ENCODE measurements around the gene FMN2. TPM values are rescaled to one million over a fixed set of nuclear protein-coding genes. Genes with fewer than 3 reads are reported as not detected.
"Not testable (repeated sequence)": the region's sequence is repeated elsewhere in the genome, so short reads cannot be mapped to it uniquely, and the experiment has no call there.

FMN2 gene
- total RNA-seq, 1 donor from 2014 or later, result 0.38 TPM

GRCh38 chr1:240394353-240394752, 302.7 kb downstream of the FMN2 start:
- no peak for DNase-seq (ENCODE audit: low spot score)

GRCh38 chr1:240395336-240395735, 303.7 kb downstream of the FMN2 start:
- no peak for DNase-seq (ENCODE audit: low spot score)
- intact Hi-C loops (cut with DNase I), result no loop called here

More at GRCh38 chr1:240394353-240394752, 302.7 kb downstream of the FMN2 start:
- intact Hi-C loops (cut with DNase I), result no loop called here

GRCh38 chr1:240399381-240399780, 307.7 kb downstream of the FMN2 start:
- intact Hi-C loops (cut with DNase I), result no loop called here
- DNase-seq (ENCODE audit: low spot score), result no peak

- intact Hi-C loops (cut with DNase I), result no loop called here
- DNase-seq (ENCODE audit: low spot score), result no peak
These were observed 310.0 kb downstream of the FMN2 start for GRCh38 chr1:240401731-240402130.

GRCh38 chr1:240402326-240402725, 310.6 kb downstream of the FMN2 start:
- intact Hi-C loops (cut with DNase I), result no loop called here
- DNase-seq (ENCODE audit: low spot score), result no peak

GRCh38 chr1:240404286-240404685, 312.6 kb downstream of the FMN2 start:
- no peak for DNase-seq (ENCODE audit: low spot score)
- intact Hi-C loops (cut with DNase I), result no loop called here

GRCh38 chr1:240405751-240406150, 314.1 kb downstream of the FMN2 start:
- no peak for DNase-seq (ENCODE audit: low spot score)
- intact Hi-C loops (cut with DNase I), result no loop called here

GRCh38 chr1:240407407-240407806, 315.7 kb downstream of the FMN2 start:
- no peak for DNase-seq (ENCODE audit: low spot score)
- intact Hi-C loops (cut with DNase I), result no loop called here

- intact Hi-C loops (cut with DNase I), result no loop called here
- DNase-seq (ENCODE audit: low spot score), result no peak
These were observed 317.9 kb downstream of the FMN2 start for GRCh38 chr1:240409615-240410014.

GRCh38 chr1:240413732-240414131, 322.0 kb downstream of the FMN2 start:
- DNase-seq (ENCODE audit: low spot score), result no peak
- intact Hi-C loops (cut with DNase I), result no loop called here

GRCh38 chr1:240414237-240414636, 322.6 kb downstream of the FMN2 start:
- intact Hi-C loops (cut with DNase I), result no loop called here
- no peak for DNase-seq (ENCODE audit: low spot score)

GRCh38 chr1:240415011-240415410, 323.3 kb downstream of the FMN2 start:
- intact Hi-C loops (cut with DNase I), result not testable (repeated sequence)

GRCh38 chr1:240415532-240415931, 323.8 kb downstream of the FMN2 start:
- intact Hi-C loops (cut with DNase I), result no loop called here

More at GRCh38 chr1:240415011-240415410, 323.3 kb downstream of the FMN2 start:
- not testable (repeated sequence) for DNase-seq (ENCODE audit: low spot score)

GRCh38 chr1:240417317-240417716, 325.6 kb downstream of the FMN2 start:
- intact Hi-C loops (cut with DNase I), result no loop called here
- DNase-seq (ENCODE audit: low spot score), result no peak

More at GRCh38 chr1:240415532-240415931, 323.8 kb downstream of the FMN2 start:
- no peak for DNase-seq (ENCODE audit: low spot score)

- intact Hi-C loops (cut with DNase I), result no loop called here
- no peak for DNase-seq (ENCODE audit: low spot score)
These were observed 329.1 kb downstream of the FMN2 start for GRCh38 chr1:240420766-240421165.

- intact Hi-C loops (cut with DNase I), result no loop called here
- no peak for DNase-seq (ENCODE audit: low spot score)
These were observed 331.7 kb downstream of the FMN2 start for GRCh38 chr1:240423246-240423924.

GRCh38 chr1:240424740-240425464, 333.2 kb downstream of the FMN2 start:
- intact Hi-C loops (cut with DNase I), result no loop called here

GRCh38 chr1:240426051-240426450, 334.4 kb downstream of the FMN2 start:
- DNase-seq (ENCODE audit: low spot score), result no peak
- intact Hi-C loops (cut with DNase I), result no loop called here

More at GRCh38 chr1:240424740-240425464, 333.2 kb downstream of the FMN2 start:
- no peak for DNase-seq (ENCODE audit: low spot score)

- DNase-seq (ENCODE audit: low spot score), result no peak
- intact Hi-C loops (cut with DNase I), result no loop called here
These were observed 344.4 kb downstream of the FMN2 start for GRCh38 chr1:240435996-240436566.

- DNase-seq (ENCODE audit: low spot score), result no peak
- intact Hi-C loops (cut with DNase I), result no loop called here
These were observed 350.0 kb downstream of the FMN2 start for GRCh38 chr1:240441669-240442068.

- DNase-seq (ENCODE audit: low spot score), result no peak
- intact Hi-C loops (cut with DNase I), result no loop called here
These were observed 353.7 kb downstream of the FMN2 start for GRCh38 chr1:240445369-240445768.
